HUES64 (cell line): ENCODE measurements around the gene HIVEP3.

ENCODE experiments used
- H3K27ac ChIP-seq: 2 replicates; pipeline ENCODE4 v1.7.0; 2013; ENCODE audit warnings: low read depth, low read length, inconsistent platforms
- H3K27me3 ChIP-seq: 2 replicates; pipeline ENCODE4 v1.6.1; 2013; ENCODE audit warnings: mild to moderate bottlenecking, low read length; ENCODE audit not compliant: insufficient read depth
- H3K36me3 ChIP-seq: 2 replicates; pipeline ENCODE4 v1.6.1; 2013; ENCODE audit warnings: mild to moderate bottlenecking, low read length; ENCODE audit not compliant: insufficient read depth
- H3K4me1 ChIP-seq: 2 replicates; pipeline ENCODE4 v1.6.1; 2013; ENCODE audit warnings: mild to moderate bottlenecking, low read length, moderate library complexity; ENCODE audit not compliant: insufficient read depth
- H3K4me3 ChIP-seq: 2 replicates; pipeline ENCODE4 v1.5.1; 2013; ENCODE audit warnings: mild to moderate bottlenecking, low read length, moderate library complexity
- H3K9ac ChIP-seq: 2 replicates; pipeline ENCODE4 v1.6.1; 2013; ENCODE audit warnings: mild to moderate bottlenecking, low read depth, low read length
- H3K9me3 ChIP-seq: 2 replicates; pipeline ENCODE4 v1.6.1; 2013; ENCODE audit warnings: low read depth, low read length; ENCODE audit not compliant: insufficient read depth
- WGBS: fragments of 150-250, 120-280 bp; methylation state at CpG from one replicate; pipeline ENCODE4 v1.1.7; 2013; ENCODE audit warnings: missing lambda C conversion rate; 5-methylcytosine and 5-hydroxymethylcytosine counted together

Gene HIVEP3

GRCh38 chr1:41640756-41641474 is 277.8 kb downstream of the HIVEP3 start:
- H3K36me3 ChIP-seq = no peaks in the 10 kb centered on the region
- no peak overlapping the region for H3K9ac ChIP-seq
- no peak overlapping the region for H3K27ac ChIP-seq
- H3K9me3 ChIP-seq = no peaks in the 10 kb centered on the region
- no peak overlapping the region for H3K4me3 ChIP-seq
- H3K4me1 ChIP-seq = peaks cover 8% of the 10 kb centered on the region; the same call in 1 of the 2 replicates
- no peaks in the 10 kb centered on the region for H3K27me3 ChIP-seq
- WGBS = 92% methylated on average over 8 of the region's 8 CpGs

GRCh38 chr1:41640141-41640751 is 278.5 kb downstream of the HIVEP3 start:
- 74% methylated on average over 9 of the region's 12 CpGs for WGBS
- Histone ChIP-seq H3K27me3 (no peaks in the 10 kb centered on the region), H3K4me1 (peaks cover 8% of the 10 kb centered on the region; the same call in 1 of the 2 replicates), H3K27ac (no peak overlapping the region), H3K4me3 (no peak overlapping the region), H3K9me3 (no peaks in the 10 kb centered on the region), H3K9ac (no peak overlapping the region), H3K36me3 (no peaks in the 10 kb centered on the region)

- no peak overlapping the region for H3K27ac ChIP-seq
- WGBS = 72% methylated on average over 10 of the region's 10 CpGs
- H3K9me3 ChIP-seq = no peaks in the 10 kb centered on the region
- H3K4me3 ChIP-seq = no peak overlapping the region
- H3K9ac ChIP-seq = no peak overlapping the region
- no peaks in the 10 kb centered on the region for H3K36me3 ChIP-seq
- peaks cover 5% of the 10 kb centered on the region; the same call in 1 of the 2 replicates for H3K4me1 ChIP-seq
- H3K27me3 ChIP-seq = no peaks in the 10 kb centered on the region
These were observed 279.3 kb downstream of the HIVEP3 start for GRCh38 chr1:41639332-41639936.

GRCh38 chr1:41638086-41639024 is 280.4 kb downstream of the HIVEP3 start:
- Histone ChIP-seq H3K27me3 (no peaks in the 10 kb centered on the region), H3K4me1 (peaks cover 5% of the 10 kb centered on the region; the same call in 1 of the 2 replicates), H3K9ac (no peak overlapping the region), H3K9me3 (no peaks in the 10 kb centered on the region), H3K4me3 (no peak overlapping the region), H3K27ac (no peak overlapping the region), H3K36me3 (no peaks in the 10 kb centered on the region)
- WGBS = 91% methylated on average over 2 of the region's 4 CpGs

- peaks cover 5% of the 10 kb centered on the region; the same call in 1 of the 2 replicates for H3K4me1 ChIP-seq
- H3K9me3 ChIP-seq = no peaks in the 10 kb centered on the region
- H3K36me3 ChIP-seq = no peaks in the 10 kb centered on the region
- no peaks in the 10 kb centered on the region for H3K27me3 ChIP-seq
- H3K27ac ChIP-seq = no peak overlapping the region
- 87% methylated on average over 7 of the region's 7 CpGs for WGBS
- no peak overlapping the region for H3K9ac ChIP-seq
- H3K4me3 ChIP-seq = no peak overlapping the region
These were observed 281.4 kb downstream of the HIVEP3 start for GRCh38 chr1:41637367-41637766.

- WGBS = 96% methylated on average over 3 of the region's 5 CpGs
These were observed 285.0 kb downstream of the HIVEP3 start for GRCh38 chr1:41633764-41634163.

GRCh38 chr1:41632781-41633575 is 285.7 kb downstream of the HIVEP3 start:
- Histone ChIP-seq H3K4me1 (no peaks in the 10 kb centered on the region), H3K9me3 (no peaks in the 10 kb centered on the region), H3K4me3 (no peak overlapping the region), H3K27me3 (no peaks in the 10 kb centered on the region), H3K9ac (no peak overlapping the region), H3K36me3 (no peaks in the 10 kb centered on the region), H3K27ac (no peak overlapping the region)
- 86% methylated on average over 14 of the region's 14 CpGs for WGBS

More at GRCh38 chr1:41633764-41634163, 285.0 kb downstream of the HIVEP3 start:
- Histone ChIP-seq H3K4me3 (no peak overlapping the region), H3K4me1 (no peaks in the 10 kb centered on the region), H3K9ac (no peak overlapping the region), H3K9me3 (no peaks in the 10 kb centered on the region), H3K27me3 (no peaks in the 10 kb centered on the region), H3K36me3 (no peaks in the 10 kb centered on the region), H3K27ac (no peak overlapping the region)

GRCh38 chr1:41631971-41632370 is 286.8 kb downstream of the HIVEP3 start:
- WGBS = 80% methylated on average over 6 of the region's 6 CpGs
- no peak overlapping the region for H3K27ac ChIP-seq

GRCh38 chr1:41631154-41631553 is 287.6 kb downstream of the HIVEP3 start:
- no peak overlapping the region for H3K27ac ChIP-seq
- H3K36me3 ChIP-seq = no peaks in the 10 kb centered on the region
- WGBS = 92% methylated on average over 9 of the region's 9 CpGs
- no peak overlapping the region for H3K4me3 ChIP-seq
- no peak overlapping the region for H3K9ac ChIP-seq
- no peaks in the 10 kb centered on the region for H3K4me1 ChIP-seq
- H3K27me3 ChIP-seq = no peaks in the 10 kb centered on the region
- no peaks in the 10 kb centered on the region for H3K9me3 ChIP-seq

More at GRCh38 chr1:41631971-41632370, 286.8 kb downstream of the HIVEP3 start:
- Histone ChIP-seq H3K36me3 (no peaks in the 10 kb centered on the region), H3K4me3 (no peak overlapping the region), H3K9ac (no peak overlapping the region), H3K27me3 (no peaks in the 10 kb centered on the region), H3K4me1 (no peaks in the 10 kb centered on the region), H3K9me3 (no peaks in the 10 kb centered on the region)

GRCh38 chr1:41629571-41629970 is 289.2 kb downstream of the HIVEP3 start:
- no peak overlapping the region for H3K27ac ChIP-seq

More at GRCh38 chr1:41629571-41629970, 289.2 kb downstream of the HIVEP3 start:
- H3K36me3 ChIP-seq = no peaks in the 10 kb centered on the region
- H3K4me1 ChIP-seq = no peaks in the 10 kb centered on the region
- H3K27me3 ChIP-seq = no peaks in the 10 kb centered on the region
- H3K9ac ChIP-seq = no peak overlapping the region
- no peak overlapping the region for H3K4me3 ChIP-seq
- WGBS = 86% methylated on average over 9 of the region's 9 CpGs
- H3K9me3 ChIP-seq = no peaks in the 10 kb centered on the region
